Measurements from ENCODE around the gene GRID1.

DNA sequence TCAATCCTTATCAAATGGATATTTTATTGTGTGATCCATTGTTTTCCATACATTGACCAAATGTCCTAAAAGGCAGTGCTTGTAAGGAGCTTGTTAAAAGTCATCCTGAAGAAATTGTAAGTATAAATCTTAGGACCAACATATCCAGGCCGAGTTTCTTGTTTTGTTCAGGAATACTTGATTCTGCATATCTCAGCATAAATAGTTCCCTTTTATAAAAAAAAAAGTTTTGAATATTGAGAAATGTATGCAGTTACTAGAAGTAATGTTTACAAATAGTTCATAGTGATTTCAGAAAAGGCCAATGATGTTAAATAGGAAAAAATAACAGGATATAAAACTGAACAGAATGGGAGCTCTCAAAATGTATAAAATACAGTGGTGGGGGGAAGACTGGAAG is 6.6 kb downstream of the GRID1 start:
- TF ChIP-seq POLR2AphosphoS5 (IDR thresholded peaks at IDR 0.05; ENCODE audit: borderline replicate concordance, low read depth, low read length) (no peak), EZH2 (IDR thresholded peaks at IDR 0.05) (no peak), FOXP2 (optimal IDR thresholded peaks at IDR 0.05; ENCODE audit: control extremely low read depth, extremely low read length, insufficient read depth) (no peak)
